ENCODE data around the gene PDE4A. TPM values are rescaled to one million over a fixed set of nuclear protein-coding genes. Genes with fewer than 3 reads are reported as not detected.
A peak's percentile ranks its signal among the peaks of the same experiment; 100 is the strongest.

Gene PDE4A
- total and polyA plus RNA-seq, 2 of the 13 experiments (the other 11 are each of a cell fraction or from before 2014, with no cell fraction given), result 1.1 to 4.1 TPM

GRCh38 chr19:10505583-10506229 is 85.4 kb downstream of the PDE4A start:
- Histone ChIP-seq H3K4me3 (replicated peaks in 1 of 3; ENCODE audit: insufficient read depth in 1 of 3, low read depth in 2 of 3, low read length in 3 of 3) (peak overlapping the region in 1 of 3 experiments; percentile 21; a peak in 1 of 6 replicates), H4K20me1 (ENCODE audit: insufficient read depth, low read length) (no peaks in the 10 kb centered on the region), H3K4me1 (ENCODE audit: insufficient read depth, low read length) (peaks cover 57% of the 10 kb centered on the region), H3K4me2 (ENCODE audit: low read depth, low read length) (peak overlapping the region; percentile 70), H3K36me3 (replicated peaks in 1 of 2; ENCODE audit: control insufficient read depth in 1 of 2, insufficient read depth in 2 of 2, low read length in 2 of 2) (no peaks in the 10 kb centered on the region), H3K27me3 (ENCODE audit: control insufficient read depth in 1 of 2, insufficient read depth in 2 of 2, low read length in 2 of 2) (no peaks in the 10 kb centered on the region), H3K9me3 (ENCODE audit: low read length) (no peaks in the 10 kb centered on the region), H2AFZ (ENCODE audit: low read length) (peak overlapping the region; percentile 70), H3K9ac (ENCODE audit: insufficient read depth, low read depth, low read length) (no peak overlapping the region), H3K79me2 (ENCODE audit: insufficient read depth, low read length) (peaks cover 18% of the 10 kb centered on the region), H3K27ac (ENCODE audit: extremely low read length, insufficient read depth, low read length) (no peak overlapping the region)
- WGBS (ENCODE audit: low lambda C conversion rate), result 40% methylated on average over 9 of the region's 17 CpGs
- intact Hi-C loops (cut with micrococcal nuclease; ENCODE audit: unreplicated experiment) (no loop called here), in situ Hi-C loops (cut with HindIII; ENCODE audit: extremely low pct_ligation_motif_present, low pct_unique_long_range_greater_than_20kb) (no loop called here)
- CTCF ChIA-PET (ENCODE audit: low intra/inter-chr PET ratio, low total read pairs), result interaction anchor here (1.2 kb wide), 1 partner anchor 67 kb away, joined by 6 read pairs; no protein-coding TSS in a partner anchor
- ATAC-seq, result no peak
- peak; percentile 60 for DNase-seq (ENCODE audit: low spot score)
- FAIRE-seq, result peak; percentile 56
- no TSS peak for BruUV-seq (replicated peaks)
- POLR2A ChIA-PET, result interaction anchor here (0.9 kb wide), 1 partner anchor 235 kb away, joined by 3 read pairs; the partner anchor contains the start of gene ICAM1
- TF ChIP-seq KAT7 (CRISPR knock-in tag; IDR thresholded peaks at IDR 0.05; ENCODE audit: borderline replicate concordance) (no peak), ZNF629 (CRISPR knock-in tag; conservative IDR thresholded peaks at IDR 0.05) (no peak), FOSL2 (CRISPR knock-in tag; IDR thresholded peaks at IDR 0.05) (0 out of 2 replicates have a peak, but pooled peaks have one; percentile 5), KLF12 (CRISPR knock-in tag; IDR thresholded peaks at IDR 0.05; ENCODE audit: borderline replicate concordance) (no peak), SMC3 (IDR thresholded peaks at IDR 0.05; ENCODE audit: low read length) (peak; percentile 30; the same call in 1 of the 2 replicates), KDM3A (CRISPR knock-in tag; IDR thresholded peaks at IDR 0.05; ENCODE audit: low read depth) (no peak), NFKB2 (CRISPR knock-in tag; IDR thresholded peaks at IDR 0.05; ENCODE audit: borderline replicate concordance) (no peak), SMAD3 (CRISPR knock-in tag; IDR thresholded peaks at IDR 0.05) (no peak), MIXL1 (CRISPR knock-in tag; IDR thresholded peaks at IDR 0.05) (0 out of 2 replicates have a peak, but pooled peaks have one; percentile 21), NRL (CRISPR knock-in tag; IDR thresholded peaks at IDR 0.05; ENCODE audit: borderline replicate concordance) (no peak), ZNF17 (CRISPR knock-in tag; IDR thresholded peaks at IDR 0.05) (no peak), POLR2A (IDR thresholded peaks at IDR 0.05; ENCODE audit: insufficient read depth in 1 of 2, low read depth in 2 of 2, low read length in 2 of 2) (no peak), KAT2B (IDR thresholded peaks at IDR 0.05; ENCODE audit: borderline replicate concordance, low read depth, low read length) (no peak), CTCF (CRISPR knock-in tag; IDR thresholded peaks at IDR 0.05) (peak; percentile 83), NR0B2 (CRISPR knock-in tag; IDR thresholded peaks at IDR 0.05) (0 out of 2 replicates have a peak, but pooled peaks have one; percentile 43), SNRNP70 (IDR thresholded peaks at IDR 0.05; ENCODE audit: low read depth, low read length) (no peak), FOXK1 (CRISPR knock-in tag; IDR thresholded peaks at IDR 0.05; ENCODE audit: borderline replicate concordance, low read depth) (no peak), TFDP1 (CRISPR knock-in tag; IDR thresholded peaks at IDR 0.05; ENCODE audit: borderline replicate concordance) (0 out of 2 replicates have a peak, but pooled peaks have one; percentile 31), BHLHE40 (IDR thresholded peaks at IDR 0.05; ENCODE audit: low read length) (peak; percentile 33; the same call in 1 of the 2 replicates), HNF4A (CRISPR knock-in tag; IDR thresholded peaks at IDR 0.05) (no peak), PTBP1 (IDR thresholded peaks at IDR 0.05; ENCODE audit: low read depth, low read length, poor library complexity, severe bottlenecking) (no peak), STAT5B (CRISPR knock-in tag; IDR thresholded peaks at IDR 0.05) (no peak), ZNF180 (CRISPR knock-in tag; IDR thresholded peaks at IDR 0.05; ENCODE audit: borderline replicate concordance, low read depth) (no peak)
